Activated CD4-positive, alpha-beta T cell treated with anti-CD3 and anti-CD28 coated beads, Interleukin-2, amount 50 U/mL, for 16 hours (primary cell): ENCODE results near the gene CST4.
"Not testable (repeated sequence)": the region's sequence is repeated elsewhere in the genome, so short reads cannot be mapped to it uniquely, and the experiment has no call there.

Experiments used
- DNase-seq: peaks from one replicate; pipeline ENCODE4 v3.0.0-alpha.2; 2020

Gene CST4

GRCh38 chr20:23686046-23686750 is 2.6 kb downstream of the CST4 start:
- DNase-seq, result no peak

GRCh38 chr20:23685529-23685896 is 3.3 kb downstream of the CST4 start:
- not testable (repeated sequence) for DNase-seq

- DNase-seq, result no peak
These were observed 4.6 kb downstream of the CST4 start for GRCh38 chr20:23684261-23684660.

GRCh38 chr20:23683807-23684206 is 5.0 kb downstream of the CST4 start:
- no peak for DNase-seq

GRCh38 chr20:23683281-23683680 is 5.6 kb downstream of the CST4 start:
- DNase-seq, result no peak

GRCh38 chr20:23680146-23680545 is 8.7 kb downstream of the CST4 start:
- DNase-seq, result no peak

GRCh38 chr20:23679133-23680092 is 9.4 kb downstream of the CST4 start:
- DNase-seq, result no peak

- no peak for DNase-seq
These were observed 15.6 kb downstream of the CST4 start for GRCh38 chr20:23673209-23673608.

GRCh38 chr20:23672158-23672557 is 16.7 kb downstream of the CST4 start:
- DNase-seq, result no peak

- no peak for DNase-seq
These were observed 17.4 kb downstream of the CST4 start for GRCh38 chr20:23671479-23671878.

GRCh38 chr20:23670361-23670760 is 18.5 kb downstream of the CST4 start:
- DNase-seq, result no peak

GRCh38 chr20:23669866-23670265 is 19.0 kb downstream of the CST4 start:
- no peak for DNase-seq

- DNase-seq, result no peak
These were observed 19.5 kb downstream of the CST4 start for GRCh38 chr20:23669327-23669726.

GRCh38 chr20:23668477-23668951 is 20.3 kb downstream of the CST4 start:
- peak; percentile 58 for DNase-seq

GRCh38 chr20:23667666-23668065 is 21.2 kb downstream of the CST4 start:
- DNase-seq, result no peak

- no peak for DNase-seq
These were observed 22.1 kb downstream of the CST4 start for GRCh38 chr20:23666698-23667097.

GRCh38 chr20:23666189-23666588 is 22.6 kb downstream of the CST4 start:
- DNase-seq, result no peak

- no peak for DNase-seq
These were observed 23.9 kb downstream of the CST4 start for GRCh38 chr20:23664954-23665353.

GRCh38 chr20:23664046-23664445 is 24.8 kb downstream of the CST4 start:
- DNase-seq, result not testable (repeated sequence)

GRCh38 chr20:23663180-23663579 is 25.7 kb downstream of the CST4 start:
- no peak for DNase-seq

GRCh38 chr20:23662276-23662870 is 26.5 kb downstream of the CST4 start:
- no peak for DNase-seq

GRCh38 chr20:23661002-23661429 is 27.8 kb downstream of the CST4 start:
- no peak for DNase-seq
